ENCODE results near the gene ZNF48. TPM values are rescaled to one million over a fixed set of nuclear protein-coding genes. Genes with fewer than 3 reads are reported as not detected.

ZNF48 gene
- polyA plus RNA-seq, 1 donor from 2014 or later, result 42.3 TPM

- Histone ChIP-seq H3K27me3 (ENCODE audit: insufficient read depth, low read depth, low read length) (no peaks in the 10 kb centered on the region), H3K27ac (ENCODE audit: low read length) (no peak overlapping the region), H3F3A (ENCODE audit: insufficient read depth, low read length, poor library complexity, severe bottlenecking) (no peaks in the 10 kb centered on the region), H3K4me3 (ENCODE audit: low read length) (no peak overlapping the region), H3K9me3 (ENCODE audit: low read length) (no peaks in the 10 kb centered on the region), H2AFZ (ENCODE audit: low read depth, low read length) (no peak overlapping the region), H3K4me2 (ENCODE audit: low read length) (no peak overlapping the region), H4K20me1 (ENCODE audit: insufficient read depth) (no peaks in the 10 kb centered on the region), H3K79me2 (replicated peaks; ENCODE audit: insufficient read depth, low read length) (peaks cover 17% of the 10 kb centered on the region), H3K9me2 (ENCODE audit: insufficient read depth, low read length) (no peaks in the 10 kb centered on the region), H3K9ac (ENCODE audit: low read length) (no peak overlapping the region), H3K36me3 (ENCODE audit: insufficient read depth, low read length) (no peaks in the 10 kb centered on the region)
- TF ChIP-seq EZH2 (IDR thresholded peaks at IDR 0.05; ENCODE audit: borderline replicate concordance, insufficient read depth, low read length, poor library complexity, severe bottlenecking) (no peak), MXI1 (conservative IDR thresholded peaks at IDR 0.05; ENCODE audit: poor library complexity, severe bottlenecking) (no peak), REST (IDR thresholded peaks at IDR 0.05; ENCODE audit: borderline replicate concordance) (no peak), RAD21 (conservative IDR thresholded peaks at IDR 0.05) (no peak), CTCF (IDR thresholded peaks at IDR 0.05; ENCODE audit: poor library complexity, severe bottlenecking) (no peak), POLR2AphosphoS5 (IDR thresholded peaks at IDR 0.05) (no peak), EP300 (conservative IDR thresholded peaks at IDR 0.05; ENCODE audit: poor library complexity, severe bottlenecking) (no peak), TAF1 (IDR thresholded peaks at IDR 0.05; ENCODE audit: low read depth) (no peak), SMC3 (conservative IDR thresholded peaks at IDR 0.05; ENCODE audit: poor library complexity) (no peak)
These were observed 42.5 kb upstream of the ZNF48 start for GRCh38 chr16:30352488-30353401.

- H3K79me2 ChIP-seq (replicated peaks; ENCODE audit: insufficient read depth, low read length), result peaks cover 17% of the 10 kb centered on the region
- peak overlapping the region; percentile 88 for H3K4me2 ChIP-seq (ENCODE audit: low read length)
- no peaks in the 10 kb centered on the region for H3K36me3 ChIP-seq (ENCODE audit: insufficient read depth, low read length)
- H3K27me3 ChIP-seq (ENCODE audit: insufficient read depth, low read depth, low read length), result no peaks in the 10 kb centered on the region
- H3K4me3 ChIP-seq (ENCODE audit: low read length), result peak overlapping the region; percentile 84
- H2AFZ ChIP-seq (ENCODE audit: low read depth, low read length), result no peak overlapping the region
- H3K9ac ChIP-seq (ENCODE audit: low read length), result peak overlapping the region; percentile 94
- H3K9me2 ChIP-seq (ENCODE audit: insufficient read depth, low read length), result no peaks in the 10 kb centered on the region
- H3F3A ChIP-seq (ENCODE audit: insufficient read depth, low read length, poor library complexity, severe bottlenecking), result no peaks in the 10 kb centered on the region
- H4K20me1 ChIP-seq (ENCODE audit: insufficient read depth), result no peaks in the 10 kb centered on the region
- no peaks in the 10 kb centered on the region for H3K9me3 ChIP-seq (ENCODE audit: low read length)
- TF ChIP-seq REST (IDR thresholded peaks at IDR 0.05; ENCODE audit: borderline replicate concordance) (no peak), MXI1 (conservative IDR thresholded peaks at IDR 0.05; ENCODE audit: poor library complexity, severe bottlenecking) (no peak), EZH2 (IDR thresholded peaks at IDR 0.05; ENCODE audit: borderline replicate concordance, insufficient read depth, low read length, poor library complexity, severe bottlenecking) (no peak), POLR2AphosphoS5 (IDR thresholded peaks at IDR 0.05) (no peak), CTCF (IDR thresholded peaks at IDR 0.05; ENCODE audit: poor library complexity, severe bottlenecking) (no peak), SMC3 (conservative IDR thresholded peaks at IDR 0.05; ENCODE audit: poor library complexity) (no peak), EP300 (conservative IDR thresholded peaks at IDR 0.05; ENCODE audit: poor library complexity, severe bottlenecking) (no peak), RAD21 (conservative IDR thresholded peaks at IDR 0.05) (no peak)
- no peak overlapping the region for H3K27ac ChIP-seq (ENCODE audit: low read length)
These were observed 41.6 kb upstream of the ZNF48 start for GRCh38 chr16:30353438-30354129.
